ENCODE measurements around the gene NRDC.
"Not testable (repeated sequence)": the region's sequence is repeated elsewhere in the genome, so short reads cannot be mapped to it uniquely, and the experiment has no call there.

Gene NRDC

DNA sequence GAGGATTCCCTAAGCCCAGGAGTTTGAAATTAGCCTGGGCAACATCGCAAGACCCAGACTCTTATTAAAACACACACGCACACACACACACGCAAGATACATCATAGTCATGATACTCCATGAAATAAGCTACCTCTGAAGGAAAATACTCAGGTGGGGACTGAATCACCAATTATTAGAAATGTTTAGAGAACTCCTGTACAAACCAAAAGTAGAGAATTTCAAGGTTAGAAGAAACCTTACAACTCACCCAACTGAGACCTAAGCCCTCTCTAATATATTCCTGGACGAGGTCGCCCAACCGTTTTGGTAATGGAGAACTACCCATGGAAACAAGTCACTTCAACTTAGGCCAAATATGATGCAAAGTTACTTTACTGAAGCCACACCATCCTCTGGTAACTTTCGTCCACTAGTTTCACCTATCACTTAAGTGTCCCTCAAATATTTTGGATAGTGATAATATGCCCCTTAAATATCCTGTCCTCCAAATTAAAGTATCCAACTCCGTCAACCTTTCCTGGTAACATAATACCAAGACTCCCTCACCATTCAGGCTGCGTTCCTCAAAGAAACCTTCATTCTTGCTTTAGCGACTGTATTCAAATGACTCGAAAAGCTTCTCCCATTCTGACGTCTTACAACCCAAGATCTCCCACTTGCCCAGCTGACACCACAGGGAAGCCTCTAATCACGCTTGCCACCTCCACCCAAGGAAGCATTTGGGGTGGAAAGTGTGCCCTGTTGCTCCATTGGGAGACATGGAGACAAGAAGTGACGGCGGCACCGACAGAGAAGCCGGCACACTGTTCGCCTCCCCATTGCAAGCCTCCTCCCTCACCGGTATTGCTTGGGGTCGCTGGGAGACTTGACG is 856 bp downstream of the NRDC start:
- TF ChIP-seq, protein P1, sequence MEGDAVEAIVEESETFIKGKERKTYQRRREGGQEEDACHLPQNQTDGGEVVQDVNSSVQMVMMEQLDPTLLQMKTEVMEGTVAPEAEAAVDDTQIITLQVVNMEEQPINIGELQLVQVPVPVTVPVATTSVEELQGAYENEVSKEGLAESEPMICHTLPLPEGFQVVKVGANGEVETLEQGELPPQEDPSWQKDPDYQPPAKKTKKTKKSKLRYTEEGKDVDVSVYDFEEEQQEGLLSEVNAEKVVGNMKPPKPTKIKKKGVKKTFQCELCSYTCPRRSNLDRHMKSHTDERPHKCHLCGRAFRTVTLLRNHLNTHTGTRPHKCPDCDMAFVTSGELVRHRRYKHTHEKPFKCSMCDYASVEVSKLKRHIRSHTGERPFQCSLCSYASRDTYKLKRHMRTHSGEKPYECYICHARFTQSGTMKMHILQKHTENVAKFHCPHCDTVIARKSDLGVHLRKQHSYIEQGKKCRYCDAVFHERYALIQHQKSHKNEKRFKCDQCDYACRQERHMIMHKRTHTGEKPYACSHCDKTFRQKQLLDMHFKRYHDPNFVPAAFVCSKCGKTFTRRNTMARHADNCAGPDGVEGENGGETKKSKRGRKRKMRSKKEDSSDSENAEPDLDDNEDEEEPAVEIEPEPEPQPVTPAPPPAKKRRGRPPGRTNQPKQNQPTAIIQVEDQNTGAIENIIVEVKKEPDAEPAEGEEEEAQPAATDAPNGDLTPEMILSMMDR (conservative IDR thresholded peaks at IDR 0.05) = no peak
- no peak for TF ChIP-seq ZFX (IDR thresholded peaks at IDR 0.05)
- peak overlapping the region; percentile 93 for H3K27ac ChIP-seq

DNA sequence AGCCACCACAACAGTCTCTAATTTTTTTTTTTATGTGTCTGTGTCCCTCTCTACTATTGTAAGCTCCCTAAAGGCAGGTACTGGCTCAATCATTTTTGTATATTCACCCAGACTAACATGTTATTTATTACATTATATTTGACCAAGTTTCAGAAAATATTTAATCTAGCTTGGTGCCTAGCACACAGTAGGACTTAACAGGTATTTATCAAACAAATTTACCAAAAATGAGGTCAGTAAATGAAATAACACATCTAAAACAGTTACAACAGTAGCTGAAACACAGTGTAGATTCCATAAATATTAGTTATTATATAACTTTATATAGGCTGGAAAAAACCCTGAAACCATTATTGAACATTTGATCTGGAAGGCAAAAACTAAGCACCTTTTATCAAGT is 2.7 kb downstream of the NRDC start:
- TF ChIP-seq, protein P1 (conservative IDR thresholded peaks at IDR 0.05) = no peak
- no peak for TF ChIP-seq ZFX (IDR thresholded peaks at IDR 0.05)
- H3K27ac ChIP-seq = no peak overlapping the region

DNA sequence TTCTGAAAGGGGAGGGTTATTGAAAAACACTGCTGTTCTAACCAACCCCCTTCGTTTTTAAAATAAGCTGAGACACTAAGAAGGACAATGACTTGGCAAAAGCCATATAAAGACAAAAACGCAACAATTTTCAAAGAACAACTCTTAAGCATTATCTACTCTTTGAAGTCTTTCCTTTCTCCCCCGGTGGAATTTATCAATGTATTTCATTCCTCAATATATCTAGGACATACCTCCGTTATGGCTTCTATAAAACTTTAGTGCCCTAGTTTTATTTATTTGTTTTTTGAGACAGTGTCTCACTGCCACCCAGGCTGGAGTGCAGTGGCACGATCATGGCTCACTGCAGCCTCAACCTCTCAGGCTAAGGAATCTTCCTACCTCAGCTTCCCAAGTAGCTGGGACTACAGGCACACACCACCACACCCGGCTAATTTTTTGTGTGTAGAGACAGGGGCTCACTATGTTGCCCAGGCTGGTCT is 3.2 kb downstream of the NRDC start:
- TF ChIP-seq, protein P1 (conservative IDR thresholded peaks at IDR 0.05) = no peak
- no peak for TF ChIP-seq ZFX (IDR thresholded peaks at IDR 0.05)
- H3K27ac ChIP-seq = no peak overlapping the region

DNA sequence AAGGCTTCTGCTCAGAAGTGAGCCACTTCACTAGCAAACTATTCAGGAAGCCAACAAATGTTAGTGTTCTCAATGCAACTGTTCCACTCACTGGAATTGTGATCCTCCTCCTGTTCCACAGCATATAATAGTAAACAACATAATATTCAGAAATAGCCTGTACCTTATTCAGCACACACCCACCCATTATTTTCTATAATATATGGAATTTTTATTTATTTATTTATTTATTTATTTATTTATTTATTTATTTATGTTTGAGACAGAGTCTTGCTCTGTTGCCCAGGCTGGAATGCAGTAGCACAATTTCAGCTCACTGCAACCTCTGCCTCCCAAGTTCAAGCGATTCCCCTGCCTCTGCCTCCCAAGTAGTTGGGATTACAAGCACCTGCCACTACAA is 5.3 kb downstream of the NRDC start:
- not testable (repeated sequence) for H3K27ac ChIP-seq

DNA sequence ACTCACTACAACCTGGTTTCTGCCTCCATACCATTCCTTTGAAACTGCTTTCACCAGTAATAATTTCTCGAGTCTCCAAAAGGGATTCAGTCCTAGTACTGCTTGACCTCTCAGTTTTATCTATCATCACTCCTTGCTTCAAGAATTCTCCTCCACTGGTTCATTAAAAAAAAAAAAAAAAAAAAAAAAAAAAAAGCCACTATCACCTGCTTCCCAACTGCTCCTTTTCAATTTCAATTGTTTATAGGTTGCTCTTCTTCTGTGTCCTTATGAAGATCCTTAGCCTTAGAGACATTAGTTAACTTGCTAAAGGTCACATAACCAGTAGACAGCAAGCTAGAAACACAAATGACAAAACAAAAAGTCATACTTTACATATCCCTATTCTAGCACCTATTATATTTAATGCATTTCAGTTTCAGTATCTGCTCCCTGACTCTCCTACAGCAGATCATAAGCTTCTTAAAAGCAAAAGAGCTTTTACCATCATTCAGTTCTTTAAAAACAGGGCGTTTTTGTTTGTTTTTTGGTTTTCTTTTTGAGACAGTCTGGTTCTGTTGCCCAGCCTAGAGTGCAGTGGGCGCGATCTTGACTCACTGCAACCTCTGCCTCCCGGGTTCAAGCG is 7.1 kb downstream of the NRDC start:
- TF ChIP-seq, protein P1 (conservative IDR thresholded peaks at IDR 0.05) = no peak
- no peak overlapping the region for H3K27ac ChIP-seq

DNA sequence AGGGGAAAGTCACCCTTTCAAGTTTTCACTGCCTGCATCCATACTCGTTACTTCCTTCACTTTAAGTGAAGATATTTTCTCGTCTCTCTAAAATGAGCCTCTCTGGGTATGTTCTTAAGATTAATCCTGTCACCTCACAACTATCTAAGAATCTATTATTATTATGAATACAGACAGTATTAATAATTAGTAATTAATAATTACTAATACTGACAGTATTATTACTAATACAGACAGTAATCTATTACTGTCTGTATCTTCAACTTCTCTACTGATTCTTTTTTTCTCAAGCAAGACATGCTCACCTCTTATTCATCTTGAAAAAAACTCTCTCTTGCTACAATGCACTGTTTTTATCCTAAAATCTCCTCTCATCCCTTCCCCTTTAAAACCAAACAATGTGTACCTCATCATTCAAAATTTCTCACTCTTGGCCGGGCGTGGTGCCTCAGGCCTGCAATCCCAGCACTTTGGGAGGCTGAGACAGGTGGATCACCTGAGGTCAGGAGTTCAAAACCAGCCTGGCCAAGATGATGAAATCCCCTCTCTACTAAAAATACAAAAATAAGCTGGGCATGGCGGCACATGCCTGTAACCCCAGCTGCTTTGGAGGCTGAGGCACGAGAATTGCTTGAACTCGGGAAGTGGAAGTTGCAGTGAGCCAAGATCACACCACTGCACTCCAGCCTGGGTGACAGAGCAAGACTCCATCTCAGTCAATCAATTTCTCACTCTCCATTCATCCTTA is 7.8 kb downstream of the NRDC start:
- H3K27ac ChIP-seq = no peak overlapping the region
- no peak for TF ChIP-seq ZFX (IDR thresholded peaks at IDR 0.05)
- TF ChIP-seq, protein P1 (conservative IDR thresholded peaks at IDR 0.05) = no peak

DNA sequence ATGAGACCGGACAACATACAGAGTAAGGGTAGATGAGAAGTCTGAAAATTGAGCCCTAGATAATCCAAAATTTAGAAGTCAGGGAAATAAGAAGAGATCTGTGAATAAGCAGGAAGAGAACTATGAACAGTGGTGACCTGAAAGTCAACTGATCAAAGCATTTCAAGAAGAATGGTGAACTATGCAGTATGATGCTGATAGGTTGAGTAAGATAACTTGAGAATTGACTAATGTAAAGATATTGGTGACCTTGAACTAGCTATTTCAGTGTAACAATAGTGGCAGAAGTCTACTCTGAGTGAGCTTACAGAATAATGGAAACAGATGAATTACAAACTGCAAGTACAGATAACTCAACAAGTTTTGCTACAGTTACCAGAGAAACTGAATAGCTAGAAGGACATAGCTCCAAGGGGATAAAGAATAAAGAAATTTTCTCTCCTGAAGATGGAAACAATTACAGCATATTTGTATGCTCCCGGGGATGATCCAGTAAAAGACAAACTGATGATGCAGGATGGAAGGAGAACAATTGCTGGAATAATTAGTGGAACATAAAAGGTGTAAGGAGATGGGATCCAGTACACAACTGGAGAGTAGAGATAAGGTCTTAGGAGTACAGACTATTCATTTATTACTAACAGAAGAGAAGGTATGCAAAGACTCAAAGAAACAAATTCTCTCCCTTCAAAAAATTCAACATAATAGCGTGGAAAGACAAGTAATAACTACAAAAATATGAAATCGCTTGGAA is 10.9 kb downstream of the NRDC start:
- TF ChIP-seq, protein P1 (conservative IDR thresholded peaks at IDR 0.05) = no peak
- no peak for TF ChIP-seq ZFX (IDR thresholded peaks at IDR 0.05)
- H3K27ac ChIP-seq = no peak overlapping the region
